ENCODE measurements around the gene NAA40.

GRCh38 chr11:63952570-63952969 is 13.8 kb downstream of the NAA40 start:
- TF ChIP-seq CTCF (IDR thresholded peaks at IDR 0.05; ENCODE audit: poor library complexity, severe bottlenecking) (no peak), TAF1 (IDR thresholded peaks at IDR 0.05; ENCODE audit: low read depth) (no peak), REST (IDR thresholded peaks at IDR 0.05; ENCODE audit: borderline replicate concordance) (no peak), EP300 (conservative IDR thresholded peaks at IDR 0.05; ENCODE audit: poor library complexity, severe bottlenecking) (no peak), SMC3 (conservative IDR thresholded peaks at IDR 0.05; ENCODE audit: poor library complexity) (no peak)
